Measurements from ENCODE around the gene CCDC196. TPM values are rescaled to one million over a fixed set of nuclear protein-coding genes. Genes with fewer than 3 reads are reported as not detected.

CCDC196 gene
- total and polyA plus RNA-seq, 4 donors: not detected

DNA sequence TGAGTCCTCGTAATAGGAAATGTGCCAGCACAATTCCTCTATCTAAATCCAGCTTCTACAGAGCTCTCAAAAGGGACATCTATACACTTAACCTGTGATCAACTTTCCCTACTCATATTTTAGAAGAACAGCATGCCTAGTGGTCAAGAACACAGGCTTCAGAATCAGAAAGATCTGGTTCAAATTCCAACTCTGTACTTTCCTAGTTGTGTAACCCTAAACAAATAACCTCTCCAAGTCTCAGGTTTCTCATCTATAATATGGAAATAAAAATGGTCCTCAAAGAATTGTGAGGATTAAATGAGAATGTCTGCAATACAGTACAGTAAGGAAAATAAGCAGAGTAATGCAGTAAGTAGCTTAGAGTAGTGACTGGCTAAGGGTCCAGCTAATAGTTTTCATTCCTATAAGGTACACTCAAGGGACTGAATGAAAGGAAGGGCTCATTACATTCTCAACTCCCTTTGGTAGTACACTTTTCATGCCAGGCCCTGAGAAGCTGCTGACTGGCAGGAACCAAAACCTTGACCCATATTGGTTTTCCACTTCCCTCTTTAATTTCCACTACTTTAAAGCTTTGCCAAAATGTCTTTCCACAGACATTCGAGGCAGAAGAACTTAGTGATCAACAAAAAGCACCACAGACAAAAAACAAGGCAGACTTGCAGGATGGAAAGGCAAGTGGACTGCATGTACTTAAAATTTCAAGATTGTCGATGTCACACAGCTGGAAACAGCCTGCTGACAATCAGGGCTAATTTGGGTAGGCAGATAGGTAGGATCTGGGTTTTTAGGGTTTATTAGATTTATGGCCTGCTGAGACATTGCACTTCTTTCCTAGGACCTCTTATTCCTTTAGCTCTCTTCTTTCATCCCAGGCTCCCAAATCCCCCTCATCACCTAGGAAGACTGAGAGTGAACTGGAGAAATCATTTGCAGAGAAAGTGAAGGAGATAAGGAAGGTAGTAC, 4.3 kb downstream of the CCDC196 start:
- H3K27me3 ChIP-seq (ENCODE audit: control insufficient read depth in 3 of 3, insufficient read depth in 3 of 3, low read length in 2 of 3): no peaks in the 10 kb centered on the region
- DNase-seq (no peak), ATAC-seq (ENCODE audit: insufficient read depth, low FRiP score) (no peak)
- no peak overlapping the region for H3K9ac ChIP-seq (ENCODE audit: insufficient read depth in 1 of 2, low read length in 2 of 2)
- H3K4me1 ChIP-seq (ENCODE audit: control insufficient read depth in 5 of 5, insufficient read depth in 5 of 5, low read length in 5 of 5): peaks cover 0 to 3% (median 0%) of the 10 kb centered on the region in 5 donors
- H3K36me3 ChIP-seq (ENCODE audit: control insufficient read depth in 4 of 4, insufficient read depth in 4 of 4, low read length in 4 of 4): no peaks in the 10 kb centered on the region
- no peak overlapping the region for H3K27ac ChIP-seq (ENCODE audit: low read depth in 1 of 2, low read length in 1 of 2)
- no peak overlapping the region for H3K4me3 ChIP-seq
- TF ChIP-seq, protein P1, sequence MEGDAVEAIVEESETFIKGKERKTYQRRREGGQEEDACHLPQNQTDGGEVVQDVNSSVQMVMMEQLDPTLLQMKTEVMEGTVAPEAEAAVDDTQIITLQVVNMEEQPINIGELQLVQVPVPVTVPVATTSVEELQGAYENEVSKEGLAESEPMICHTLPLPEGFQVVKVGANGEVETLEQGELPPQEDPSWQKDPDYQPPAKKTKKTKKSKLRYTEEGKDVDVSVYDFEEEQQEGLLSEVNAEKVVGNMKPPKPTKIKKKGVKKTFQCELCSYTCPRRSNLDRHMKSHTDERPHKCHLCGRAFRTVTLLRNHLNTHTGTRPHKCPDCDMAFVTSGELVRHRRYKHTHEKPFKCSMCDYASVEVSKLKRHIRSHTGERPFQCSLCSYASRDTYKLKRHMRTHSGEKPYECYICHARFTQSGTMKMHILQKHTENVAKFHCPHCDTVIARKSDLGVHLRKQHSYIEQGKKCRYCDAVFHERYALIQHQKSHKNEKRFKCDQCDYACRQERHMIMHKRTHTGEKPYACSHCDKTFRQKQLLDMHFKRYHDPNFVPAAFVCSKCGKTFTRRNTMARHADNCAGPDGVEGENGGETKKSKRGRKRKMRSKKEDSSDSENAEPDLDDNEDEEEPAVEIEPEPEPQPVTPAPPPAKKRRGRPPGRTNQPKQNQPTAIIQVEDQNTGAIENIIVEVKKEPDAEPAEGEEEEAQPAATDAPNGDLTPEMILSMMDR (IDR thresholded peaks at IDR 0.05; ENCODE audit: control extremely low read depth, extremely low read depth): no peak
- WGBS, 2 donors: 69 to 74% methylated on average over 3 of the region's 3 CpGs
- no peaks in the 10 kb centered on the region for H3K9me3 ChIP-seq (ENCODE audit: control insufficient read depth in 4 of 4, insufficient read depth in 3 of 4, low read length in 3 of 4)

DNA sequence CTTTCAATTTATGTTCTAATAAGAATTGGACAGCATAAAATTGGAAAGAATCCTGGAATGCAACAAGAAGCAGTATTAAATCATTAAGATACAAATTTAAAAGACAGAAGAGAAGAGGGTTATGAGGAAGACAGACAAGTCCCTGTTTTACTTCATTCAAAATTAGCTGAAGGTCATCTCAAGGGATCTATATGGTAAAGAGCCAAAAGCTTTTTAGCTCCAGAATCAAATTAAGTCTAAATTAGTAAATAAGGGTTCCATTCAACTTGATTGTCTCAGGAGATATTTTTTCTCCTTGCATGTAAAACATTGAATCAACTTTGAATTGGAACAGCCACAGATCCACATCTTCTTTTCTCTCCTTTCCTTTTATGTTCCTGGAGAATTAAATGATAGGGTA, 7.6 kb downstream of the CCDC196 start:
- peaks cover 0 to 3% (median 0%) of the 10 kb centered on the region in 5 donors for H3K4me1 ChIP-seq (ENCODE audit: control insufficient read depth in 5 of 5, insufficient read depth in 5 of 5, low read length in 5 of 5)
- no peaks in the 10 kb centered on the region for H3K9me3 ChIP-seq (ENCODE audit: control insufficient read depth in 4 of 4, insufficient read depth in 3 of 4, low read length in 3 of 4)
- no peak overlapping the region for H3K27ac ChIP-seq (ENCODE audit: low read depth in 1 of 2, low read length in 1 of 2)
- H3K36me3 ChIP-seq (ENCODE audit: control insufficient read depth in 4 of 4, insufficient read depth in 4 of 4, low read length in 4 of 4): no peaks in the 10 kb centered on the region
- DNase-seq (no peak), ATAC-seq (ENCODE audit: insufficient read depth, low FRiP score) (no peak)
- TF ChIP-seq, protein P1 (IDR thresholded peaks at IDR 0.05; ENCODE audit: control extremely low read depth, extremely low read depth): no peak
- H3K27me3 ChIP-seq (ENCODE audit: control insufficient read depth in 3 of 3, insufficient read depth in 3 of 3, low read length in 2 of 3): no peaks in the 10 kb centered on the region
- H3K9ac ChIP-seq (ENCODE audit: insufficient read depth in 1 of 2, low read length in 2 of 2): no peak overlapping the region
- H3K4me3 ChIP-seq: no peak overlapping the region

DNA sequence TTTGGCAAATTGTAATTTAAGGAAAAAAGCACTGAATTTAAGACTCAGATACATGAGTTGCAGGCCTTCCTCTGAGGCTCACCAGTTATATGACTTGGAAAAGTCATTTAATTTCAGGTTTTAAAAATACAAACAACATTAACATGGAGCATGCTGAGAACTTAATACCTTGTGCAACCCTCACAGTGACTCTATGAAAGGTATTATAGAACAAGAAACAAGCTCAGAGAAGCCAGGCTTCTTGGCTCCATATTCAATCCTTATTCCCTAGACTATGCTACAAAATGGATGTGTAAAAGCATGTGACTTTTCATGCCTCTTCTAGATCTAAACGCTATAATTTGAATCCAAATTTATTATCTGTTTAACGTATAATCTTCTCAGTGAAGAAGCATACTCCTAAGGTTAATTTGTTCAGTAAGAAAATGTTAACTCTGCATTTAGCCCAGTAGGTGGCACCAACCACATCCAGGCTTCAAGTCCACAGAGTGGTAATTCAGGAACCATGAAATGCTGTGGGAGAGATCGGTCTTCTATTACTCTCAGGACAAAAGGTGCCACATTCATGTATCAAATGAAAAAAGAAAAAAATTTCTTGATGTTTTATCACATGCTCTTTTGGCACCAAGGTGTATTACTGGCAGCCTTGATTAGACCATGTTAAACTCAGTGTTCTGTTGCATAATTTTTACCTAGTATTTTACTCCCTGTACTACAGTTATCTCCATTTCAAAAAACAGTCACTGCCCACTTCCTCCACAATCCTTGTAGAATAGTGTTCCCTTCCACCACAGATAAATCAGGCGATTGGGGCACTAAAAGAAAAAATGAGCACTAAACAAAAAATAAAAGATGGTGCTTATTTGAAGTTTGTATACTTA, 9.3 kb downstream of the CCDC196 start:
- no peak overlapping the region for H3K9ac ChIP-seq (ENCODE audit: insufficient read depth in 1 of 2, low read length in 2 of 2)
- WGBS, 2 donors: 3% methylated on average over 4 of the region's 4 CpGs
- peaks cover 0 to 2% (median 0%) of the 10 kb centered on the region in 5 donors for H3K4me1 ChIP-seq (ENCODE audit: control insufficient read depth in 5 of 5, insufficient read depth in 5 of 5, low read length in 5 of 5)
- no peak overlapping the region for H3K27ac ChIP-seq (ENCODE audit: low read depth in 1 of 2, low read length in 1 of 2)
- H3K36me3 ChIP-seq (ENCODE audit: control insufficient read depth in 4 of 4, insufficient read depth in 4 of 4, low read length in 4 of 4): no peaks in the 10 kb centered on the region
- no peaks in the 10 kb centered on the region for H3K9me3 ChIP-seq (ENCODE audit: control insufficient read depth in 4 of 4, insufficient read depth in 3 of 4, low read length in 3 of 4)
- no peaks in the 10 kb centered on the region for H3K27me3 ChIP-seq (ENCODE audit: control insufficient read depth in 3 of 3, insufficient read depth in 3 of 3, low read length in 2 of 3)
- TF ChIP-seq, protein P1 (IDR thresholded peaks at IDR 0.05; ENCODE audit: control extremely low read depth, extremely low read depth): peak; percentile 68
- DNase-seq (peak; percentile 24 to 84 (median 76)), ATAC-seq (ENCODE audit: insufficient read depth, low FRiP score) (peak; percentile 85)
- no peak overlapping the region for H3K4me3 ChIP-seq

Measured in lung (tissue), 12 donors.